ENCODE measurements around the gene PLXNB3. TPM values are rescaled to one million over a fixed set of nuclear protein-coding genes. Genes with fewer than 3 reads are reported as not detected.

Gene PLXNB3
- total and polyA plus RNA-seq, 7 donors: 0.60 to 50.1 (median 11.2) TPM; not detected in 1

DNA sequence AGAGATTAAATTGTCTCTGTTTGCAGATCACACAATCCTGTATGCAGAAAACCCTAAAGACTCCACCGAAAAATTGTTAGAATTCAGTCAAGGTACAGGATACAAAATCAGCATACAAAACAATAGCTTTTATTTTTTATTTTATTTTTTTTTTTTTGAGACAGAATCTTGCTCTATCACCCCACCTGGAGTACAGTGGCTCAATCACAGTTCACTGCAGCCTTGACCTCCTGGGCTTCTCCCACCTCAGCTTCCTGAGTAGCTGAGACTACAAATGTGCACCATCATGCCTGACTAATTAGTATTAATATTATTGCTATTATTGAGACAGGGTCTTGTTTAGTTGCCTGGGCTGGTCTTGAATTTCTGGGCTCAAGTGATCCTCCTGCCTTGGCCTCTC is 8.9 kb upstream of the PLXNB3 start:
- Histone ChIP-seq H3K4me3 (no peak overlapping the region), H3K27ac (no peak overlapping the region), H3K4me1 (no peaks in the 10 kb centered on the region), H3K27me3 (no peaks in the 10 kb centered on the region), H3K9me3 (no peaks in the 10 kb centered on the region), H3K36me3 (no peaks in the 10 kb centered on the region)
- DNase-seq: no peak
- TF ChIP-seq, protein P1, sequence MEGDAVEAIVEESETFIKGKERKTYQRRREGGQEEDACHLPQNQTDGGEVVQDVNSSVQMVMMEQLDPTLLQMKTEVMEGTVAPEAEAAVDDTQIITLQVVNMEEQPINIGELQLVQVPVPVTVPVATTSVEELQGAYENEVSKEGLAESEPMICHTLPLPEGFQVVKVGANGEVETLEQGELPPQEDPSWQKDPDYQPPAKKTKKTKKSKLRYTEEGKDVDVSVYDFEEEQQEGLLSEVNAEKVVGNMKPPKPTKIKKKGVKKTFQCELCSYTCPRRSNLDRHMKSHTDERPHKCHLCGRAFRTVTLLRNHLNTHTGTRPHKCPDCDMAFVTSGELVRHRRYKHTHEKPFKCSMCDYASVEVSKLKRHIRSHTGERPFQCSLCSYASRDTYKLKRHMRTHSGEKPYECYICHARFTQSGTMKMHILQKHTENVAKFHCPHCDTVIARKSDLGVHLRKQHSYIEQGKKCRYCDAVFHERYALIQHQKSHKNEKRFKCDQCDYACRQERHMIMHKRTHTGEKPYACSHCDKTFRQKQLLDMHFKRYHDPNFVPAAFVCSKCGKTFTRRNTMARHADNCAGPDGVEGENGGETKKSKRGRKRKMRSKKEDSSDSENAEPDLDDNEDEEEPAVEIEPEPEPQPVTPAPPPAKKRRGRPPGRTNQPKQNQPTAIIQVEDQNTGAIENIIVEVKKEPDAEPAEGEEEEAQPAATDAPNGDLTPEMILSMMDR (IDR thresholded peaks at IDR 0.05): no peak
- TF ChIP-seq POLR2A (IDR thresholded peaks at IDR 0.05) (no peak), EP300 (IDR thresholded peaks at IDR 0.05) (no peak), POLR2AphosphoS5 (IDR thresholded peaks at IDR 0.05) (no peak)
- 79 to 86% methylated on average over 1 of the region's 1 CpG for WGBS, 2 donors
- intact Hi-C loops (cut with DNase I): no loop called here

DNA sequence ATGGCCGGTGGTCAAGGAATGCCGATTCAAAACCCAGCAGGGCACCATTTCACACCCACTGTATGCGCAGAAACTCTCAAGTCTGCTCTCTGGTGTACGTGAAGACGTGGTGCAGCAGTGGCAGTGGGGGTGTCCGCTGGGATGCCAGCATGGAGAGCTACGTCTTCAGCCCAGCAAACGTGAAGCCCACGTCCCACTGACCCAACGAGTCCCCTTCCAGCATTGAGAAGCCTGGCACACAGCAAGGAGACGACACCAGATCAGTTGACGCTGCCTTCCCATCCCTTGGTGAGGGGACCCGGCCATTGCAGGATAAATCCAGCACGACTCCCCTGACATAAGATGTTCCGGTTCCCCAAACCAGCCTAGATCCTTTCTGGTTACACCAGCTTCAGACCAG is 2.2 kb upstream of the PLXNB3 start:
- 85 to 92% methylated on average over 15 of the region's 15 CpGs for WGBS, 2 donors

DNA sequence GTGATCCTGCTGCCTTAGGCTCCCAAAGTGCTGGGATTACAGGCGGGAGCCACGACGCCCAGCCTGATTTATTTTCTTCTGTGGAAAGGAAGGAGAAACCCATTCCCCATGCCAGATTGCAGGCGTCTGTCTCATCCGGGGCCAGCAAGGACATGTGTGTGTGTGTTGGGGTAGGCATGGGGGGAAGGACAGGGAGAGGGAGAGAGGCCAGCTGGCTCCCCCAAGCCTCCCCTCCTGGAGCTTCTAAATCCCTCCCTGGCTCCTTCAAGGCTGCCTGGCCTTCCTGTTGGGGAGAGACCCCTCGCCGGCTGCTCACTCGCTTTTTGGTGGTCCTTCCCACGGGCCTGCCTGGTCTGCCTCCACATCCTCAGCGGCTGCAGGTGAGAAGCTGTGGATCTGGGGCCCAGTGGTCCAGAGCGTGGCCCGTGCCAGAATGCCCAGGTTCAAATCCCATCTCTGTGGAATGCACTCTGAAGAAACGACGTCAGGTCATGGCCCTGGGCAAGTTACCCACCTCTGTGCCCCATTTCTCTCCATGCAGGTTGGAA is 1.3 kb upstream of the PLXNB3 start:
- no peak for DNase-seq
- H3K27me3 ChIP-seq: no peaks in the 10 kb centered on the region
- H3K4me3 ChIP-seq: no peak overlapping the region
- no peak overlapping the region for H3K27ac ChIP-seq
- peaks cover 0 to 34% (median 16%) of the 10 kb centered on the region in 4 donors for H3K4me1 ChIP-seq
- intact Hi-C loops (cut with DNase I): no loop called here
- 89 to 91% methylated on average over 14 of the region's 14 CpGs for WGBS, 2 donors
- no peaks in the 10 kb centered on the region for H3K9me3 ChIP-seq
- no peak for TF ChIP-seq POLR2AphosphoS5 (IDR thresholded peaks at IDR 0.05)
- TF ChIP-seq EP300 (IDR thresholded peaks at IDR 0.05): no peak
- TF ChIP-seq, protein P1 (IDR thresholded peaks at IDR 0.05): no peak
- no peak for TF ChIP-seq POLR2A (IDR thresholded peaks at IDR 0.05)
- H3K36me3 ChIP-seq: no peaks in the 10 kb centered on the region

More for the DNA sequence above, 2.2 kb upstream of the PLXNB3 start:
- Histone ChIP-seq H3K9me3 (no peaks in the 10 kb centered on the region), H3K36me3 (no peaks in the 10 kb centered on the region), H3K27ac (no peak overlapping the region), H3K27me3 (no peaks in the 10 kb centered on the region), H3K4me1 (peaks cover 0 to 26% (median 9%) of the 10 kb centered on the region in 4 donors), H3K4me3 (no peak overlapping the region)
- intact Hi-C loops (cut with DNase I): no loop called here
- DNase-seq: peak; percentile 57
- TF ChIP-seq POLR2A (IDR thresholded peaks at IDR 0.05): no peak
- TF ChIP-seq, protein P1 (IDR thresholded peaks at IDR 0.05): no peak
- no peak for TF ChIP-seq EP300 (IDR thresholded peaks at IDR 0.05)
- TF ChIP-seq POLR2AphosphoS5 (IDR thresholded peaks at IDR 0.05): no peak

DNA sequence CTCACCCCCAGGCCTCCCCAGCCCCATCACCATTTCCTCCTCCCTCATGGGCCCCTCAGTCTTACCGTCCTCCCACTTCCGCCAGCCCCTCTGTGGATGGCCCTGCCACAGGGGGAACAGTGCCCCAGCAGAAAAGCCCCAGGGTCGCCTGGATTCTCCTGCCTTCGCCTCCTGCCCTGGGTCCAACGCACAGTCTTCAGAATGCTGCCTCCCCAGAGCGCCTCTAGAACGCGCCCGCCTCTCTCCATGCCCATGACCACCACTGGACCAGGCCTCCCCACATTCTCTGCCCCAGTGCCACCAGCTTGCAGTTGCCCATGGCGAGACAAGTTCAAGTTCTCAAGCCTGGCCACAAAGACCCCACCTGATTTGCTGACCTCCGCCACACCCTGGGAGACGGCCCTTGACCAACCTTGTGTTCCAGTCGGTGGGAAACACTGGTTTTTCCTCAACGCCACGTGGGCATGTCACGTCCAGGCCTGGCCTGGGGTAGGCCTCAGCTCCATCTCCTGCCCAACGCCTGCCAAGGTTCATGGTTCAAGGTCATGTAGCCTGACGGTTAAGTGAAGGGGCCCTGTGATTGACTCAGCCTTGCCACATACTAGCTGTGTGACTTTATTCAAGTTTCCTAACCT is 634 bp upstream of the PLXNB3 start:
- H3K27ac ChIP-seq: no peak overlapping the region
- H3K4me3 ChIP-seq: no peak overlapping the region
- no peaks in the 10 kb centered on the region for H3K9me3 ChIP-seq
- intact Hi-C loops (cut with DNase I): no loop called here
- WGBS, 2 donors: 72 to 84% methylated on average over 18 of the region's 18 CpGs
- peaks cover 0 to 34% (median 16%) of the 10 kb centered on the region in 4 donors for H3K4me1 ChIP-seq
- TF ChIP-seq POLR2AphosphoS5 (IDR thresholded peaks at IDR 0.05) (no peak), EP300 (IDR thresholded peaks at IDR 0.05) (no peak), POLR2A (IDR thresholded peaks at IDR 0.05) (no peak)
- TF ChIP-seq, protein P1 (IDR thresholded peaks at IDR 0.05): no peak
- peak; percentile 61 for DNase-seq
- no peaks in the 10 kb centered on the region for H3K27me3 ChIP-seq
- no peaks in the 10 kb centered on the region for H3K36me3 ChIP-seq
